IgD-negative memory B cell (primary cell): ENCODE results near the gene TARS2. TPM values are rescaled to one million over a fixed set of nuclear protein-coding genes. Genes with fewer than 3 reads are reported as not detected.

ENCODE experiments used
- H3K27ac Mint-ChIP-seq, 3 donors: one replicate each; pipeline ENCODE4 v1.8.0; 2020 to 2022; ENCODE audit warnings: mild to moderate bottlenecking in 3 of 3, mixed read lengths in 3 of 3, moderate library complexity in 1 of 3
- H3K27me3 Mint-ChIP-seq: one replicate; pipeline ENCODE4 v1.8.0; 2021; ENCODE audit warnings: mixed read lengths
- H3K36me3 Mint-ChIP-seq: one replicate; pipeline ENCODE4 v1.8.0; 2020; ENCODE audit warnings: mild to moderate bottlenecking, mixed read lengths
- H3K4me1 Mint-ChIP-seq, 3 donors: one replicate each; pipeline ENCODE4 v1.8.0; 2020 to 2022; ENCODE audit warnings: mixed read lengths in 3 of 3, mild to moderate bottlenecking in 1 of 3
- H3K4me3 Mint-ChIP-seq, 4 donors: one replicate each; pipeline ENCODE4 v1.8.0; 2020 to 2022; ENCODE audit warnings: mild to moderate bottlenecking in 4 of 4, mixed read lengths in 4 of 4, moderate library complexity in 3 of 4
- H3K9me3 Mint-ChIP-seq, 3 donors: one replicate each; pipeline ENCODE4 v1.8.0; 2020 to 2021; ENCODE audit warnings: mixed read lengths in 3 of 3, mild to moderate bottlenecking in 1 of 3
- polyA plus RNA-seq: library from polyadenylated mRNA; unstranded; fragments of 300-500 nt; fragmentation: Illumina TruSeq; gene quantifications from one replicate; pipeline ENCODE4 v1.2.3, GENCODE V29; 2021

TARS2 gene
- polyA plus RNA-seq, 1 donor from 2014 or later, result 37.4 TPM

- no peaks in the 10 kb centered on the region for H3K9me3 Mint-ChIP-seq
- no peaks in the 10 kb centered on the region for H3K27me3 Mint-ChIP-seq
- H3K4me3 Mint-ChIP-seq, result no peak overlapping the region
- H3K4me1 Mint-ChIP-seq, result no peaks in the 10 kb centered on the region
- H3K27ac Mint-ChIP-seq, result peak overlapping the region in 1 of 3 donors; percentile 73
- no peaks in the 10 kb centered on the region for H3K36me3 Mint-ChIP-seq
Measured at GRCh38 chr1:150537732-150538684, 50.8 kb downstream of the TARS2 start.

GRCh38 chr1:150543500-150544143, 56.4 kb downstream of the TARS2 start:
- H3K27ac Mint-ChIP-seq, result no peak overlapping the region
- H3K4me1 Mint-ChIP-seq, result peaks cover 3 to 5% (median 4%) of the 10 kb centered on the region in 3 donors
- peak overlapping the region in 1 of 4 donors; percentile 21 for H3K4me3 Mint-ChIP-seq
- H3K9me3 Mint-ChIP-seq, result peaks cover 0 to 3% (median 0%) of the 10 kb centered on the region in 3 donors
- no peaks in the 10 kb centered on the region for H3K36me3 Mint-ChIP-seq
- peaks cover 20% of the 10 kb centered on the region for H3K27me3 Mint-ChIP-seq

GRCh38 chr1:150544204-150544603, 57.0 kb downstream of the TARS2 start:
- Mint-ChIP-seq H3K9me3 (peaks cover 0 to 3% (median 0%) of the 10 kb centered on the region in 3 donors), H3K4me3 (no peak overlapping the region), H3K36me3 (no peaks in the 10 kb centered on the region), H3K27me3 (peaks cover 21% of the 10 kb centered on the region), H3K4me1 (peaks cover 3 to 5% (median 4%) of the 10 kb centered on the region in 3 donors), H3K27ac (no peak overlapping the region)

GRCh38 chr1:150545486-150546032, 58.3 kb downstream of the TARS2 start:
- no peak overlapping the region for H3K27ac Mint-ChIP-seq
- H3K36me3 Mint-ChIP-seq, result no peaks in the 10 kb centered on the region
- peaks cover 0 to 3% (median 0%) of the 10 kb centered on the region in 3 donors for H3K9me3 Mint-ChIP-seq
- peaks cover 3 to 7% (median 4%) of the 10 kb centered on the region in 3 donors for H3K4me1 Mint-ChIP-seq
- H3K27me3 Mint-ChIP-seq, result peaks cover 25% of the 10 kb centered on the region
- H3K4me3 Mint-ChIP-seq, result no peak overlapping the region

- peaks cover 3 to 11% (median 9%) of the 10 kb centered on the region in 3 donors for H3K4me1 Mint-ChIP-seq
- H3K4me3 Mint-ChIP-seq, result no peak overlapping the region
- H3K36me3 Mint-ChIP-seq, result no peaks in the 10 kb centered on the region
- H3K27ac Mint-ChIP-seq, result peak overlapping the region in 1 of 3 donors; percentile 39
- H3K27me3 Mint-ChIP-seq, result peaks cover 28% of the 10 kb centered on the region
- H3K9me3 Mint-ChIP-seq, result peaks cover 0 to 3% (median 0%) of the 10 kb centered on the region in 3 donors
Measured at GRCh38 chr1:150546294-150546937, 59.2 kb downstream of the TARS2 start.

GRCh38 chr1:150548324-150548631, 61.1 kb downstream of the TARS2 start:
- Mint-ChIP-seq H3K4me1 (peaks cover 12 to 22% (median 13%) of the 10 kb centered on the region in 3 donors), H3K27ac (no peak overlapping the region), H3K36me3 (no peaks in the 10 kb centered on the region), H3K4me3 (peak overlapping the region; percentile 70 to 92 (median 81)), H3K27me3 (peaks cover 34% of the 10 kb centered on the region), H3K9me3 (peaks cover 0 to 3% (median 0%) of the 10 kb centered on the region in 3 donors)

GRCh38 chr1:150548632-150549495, 61.6 kb downstream of the TARS2 start, which contains the start of gene ADAMTSL4:
Gene ADAMTSL4, plus strand, starts transcription at chr1:150549408. Its CDS starts 2,881 bp downstream, at chr1:150552289.
- no peak within 1 kb of the TSS for H3K27ac Mint-ChIP-seq
- H3K27me3 Mint-ChIP-seq, result peaks cover 29% of the 10 kb centered on the region
- H3K36me3 Mint-ChIP-seq, result no peaks in the 10 kb centered on the region
- H3K9me3 Mint-ChIP-seq, result peaks cover 0 to 3% (median 0%) of the 10 kb centered on the region in 3 donors
- H3K4me1 Mint-ChIP-seq, result peaks cover 12 to 22% (median 13%) of the 10 kb centered on the region in 3 donors
- H3K4me3 Mint-ChIP-seq, result peak within 1 kb of the TSS; percentile 75 to 92 (median 83)

- H3K9me3 Mint-ChIP-seq, result peaks cover 0 to 3% (median 0%) of the 10 kb centered on the region in 3 donors
- peaks cover 29% of the 10 kb centered on the region for H3K27me3 Mint-ChIP-seq
- no peak overlapping the region for H3K27ac Mint-ChIP-seq
Measured at GRCh38 chr1:150549496-150550221, 62.4 kb downstream of the TARS2 start.

GRCh38 chr1:150550222-150551050, 63.2 kb downstream of the TARS2 start:
- Mint-ChIP-seq H3K4me3 (peak overlapping the region; percentile 38 to 67 (median 52)), H3K27ac (no peak overlapping the region), H3K27me3 (peaks cover 29% of the 10 kb centered on the region)

More at GRCh38 chr1:150549496-150550221, 62.4 kb downstream of the TARS2 start:
- Mint-ChIP-seq H3K36me3 (peaks cover 2% of the 10 kb centered on the region), H3K4me3 (peak overlapping the region; percentile 68 to 88 (median 82)), H3K4me1 (peaks cover 12 to 22% (median 13%) of the 10 kb centered on the region in 3 donors)

GRCh38 chr1:150551051-150551783, 64.0 kb downstream of the TARS2 start:
- Mint-ChIP-seq H3K36me3 (peaks cover 2% of the 10 kb centered on the region), H3K4me1 (peaks cover 12 to 24% (median 13%) of the 10 kb centered on the region in 3 donors), H3K9me3 (peaks cover 0 to 3% (median 0%) of the 10 kb centered on the region in 3 donors), H3K4me3 (peak overlapping the region in 2 of 4 donors; percentile 58 to 71), H3K27me3 (peaks cover 23% of the 10 kb centered on the region), H3K27ac (peak overlapping the region in 1 of 3 donors; percentile 53)

More at GRCh38 chr1:150550222-150551050, 63.2 kb downstream of the TARS2 start:
- peaks cover 2% of the 10 kb centered on the region for H3K36me3 Mint-ChIP-seq
- H3K9me3 Mint-ChIP-seq, result peaks cover 0 to 3% (median 0%) of the 10 kb centered on the region in 3 donors
- peaks cover 12 to 22% (median 13%) of the 10 kb centered on the region in 3 donors for H3K4me1 Mint-ChIP-seq

GRCh38 chr1:150551784-150552127, 64.5 kb downstream of the TARS2 start:
- Mint-ChIP-seq H3K27me3 (peaks cover 19% of the 10 kb centered on the region), H3K4me1 (peaks cover 12 to 24% (median 13%) of the 10 kb centered on the region in 3 donors), H3K4me3 (peak overlapping the region in 2 of 4 donors; percentile 58), H3K9me3 (peaks cover 0 to 3% (median 0%) of the 10 kb centered on the region in 3 donors), H3K36me3 (peaks cover 2% of the 10 kb centered on the region), H3K27ac (no peak overlapping the region)
